ENCODE measurements around the gene IL34.

DNA sequence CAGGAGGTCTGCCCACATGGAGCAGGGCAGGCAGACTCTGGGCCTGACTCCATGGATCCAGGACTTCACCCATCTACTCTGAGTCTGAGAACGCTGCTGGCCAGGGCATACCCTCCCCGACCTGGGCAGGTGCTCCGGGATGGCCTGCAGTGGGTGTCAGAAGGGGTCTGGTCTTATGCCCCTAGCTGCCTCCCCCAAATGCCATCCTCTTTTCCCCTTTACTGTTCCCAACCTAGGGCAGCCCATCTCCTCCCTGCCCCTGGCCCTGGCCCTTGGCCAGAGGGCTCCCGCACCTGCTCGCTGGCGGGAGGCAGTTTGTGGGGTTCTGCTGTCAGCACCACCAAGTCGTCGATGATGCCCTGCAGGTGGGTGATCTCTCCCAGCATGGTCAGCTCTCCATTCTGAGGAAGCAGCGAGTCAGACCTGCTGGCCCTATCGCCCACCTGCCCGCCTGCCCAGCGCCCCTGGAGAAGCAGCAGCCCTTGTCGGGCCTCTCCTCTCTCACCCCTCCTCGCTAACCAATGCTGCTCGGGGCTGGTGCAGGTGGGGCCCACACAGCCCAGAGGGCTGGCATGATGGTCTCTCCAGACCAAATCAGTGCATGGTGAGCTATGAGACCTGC, 31.3 kb downstream of the IL34 start:
- TF ChIP-seq, protein P1, sequence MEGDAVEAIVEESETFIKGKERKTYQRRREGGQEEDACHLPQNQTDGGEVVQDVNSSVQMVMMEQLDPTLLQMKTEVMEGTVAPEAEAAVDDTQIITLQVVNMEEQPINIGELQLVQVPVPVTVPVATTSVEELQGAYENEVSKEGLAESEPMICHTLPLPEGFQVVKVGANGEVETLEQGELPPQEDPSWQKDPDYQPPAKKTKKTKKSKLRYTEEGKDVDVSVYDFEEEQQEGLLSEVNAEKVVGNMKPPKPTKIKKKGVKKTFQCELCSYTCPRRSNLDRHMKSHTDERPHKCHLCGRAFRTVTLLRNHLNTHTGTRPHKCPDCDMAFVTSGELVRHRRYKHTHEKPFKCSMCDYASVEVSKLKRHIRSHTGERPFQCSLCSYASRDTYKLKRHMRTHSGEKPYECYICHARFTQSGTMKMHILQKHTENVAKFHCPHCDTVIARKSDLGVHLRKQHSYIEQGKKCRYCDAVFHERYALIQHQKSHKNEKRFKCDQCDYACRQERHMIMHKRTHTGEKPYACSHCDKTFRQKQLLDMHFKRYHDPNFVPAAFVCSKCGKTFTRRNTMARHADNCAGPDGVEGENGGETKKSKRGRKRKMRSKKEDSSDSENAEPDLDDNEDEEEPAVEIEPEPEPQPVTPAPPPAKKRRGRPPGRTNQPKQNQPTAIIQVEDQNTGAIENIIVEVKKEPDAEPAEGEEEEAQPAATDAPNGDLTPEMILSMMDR (IDR thresholded peaks at IDR 0.05; ENCODE audit: low read length): no peak
- no peak for TF ChIP-seq EZH2 (optimal IDR thresholded peaks at IDR 0.05; ENCODE audit: low read depth, low read length)
- TF ChIP-seq EZH2phosphoT487 (IDR thresholded peaks at IDR 0.05; ENCODE audit: low read length): no peak
